KOPT-K1 (cell line): ENCODE results near the gene ZFP3.
"Not testable (repeated sequence)": the region's sequence is repeated elsewhere in the genome, so short reads cannot be mapped to it uniquely, and the experiment has no call there.

Source experiments
- H3K27ac ChIP-seq: fragments of 200-600 bp; sonication (generic); 2 replicates; pipeline ENCODE4 v1.5.1; 2016; ENCODE audit warnings: antibody characterized with exemption, mild to moderate bottlenecking, low read depth, low read length; ENCODE audit not compliant: poor library complexity, severe bottlenecking
- H3K36me3 ChIP-seq: fragments of 200-600 bp; sonication (generic); 2 replicates; pipeline ENCODE4 v1.5.1; 2017; ENCODE audit warnings: antibody characterized with exemption, mild to moderate bottlenecking, low read length, moderate library complexity; ENCODE audit not compliant: insufficient read depth
- H3K9me3 ChIP-seq: fragments of 200-600 bp; sonication (generic); 2 replicates; pipeline ENCODE4 v1.5.1; 2017; ENCODE audit warnings: antibody characterized with exemption, low read length, mild to moderate bottlenecking; ENCODE audit not compliant: insufficient read depth, poor library complexity, severe bottlenecking

Gene ZFP3

DNA sequence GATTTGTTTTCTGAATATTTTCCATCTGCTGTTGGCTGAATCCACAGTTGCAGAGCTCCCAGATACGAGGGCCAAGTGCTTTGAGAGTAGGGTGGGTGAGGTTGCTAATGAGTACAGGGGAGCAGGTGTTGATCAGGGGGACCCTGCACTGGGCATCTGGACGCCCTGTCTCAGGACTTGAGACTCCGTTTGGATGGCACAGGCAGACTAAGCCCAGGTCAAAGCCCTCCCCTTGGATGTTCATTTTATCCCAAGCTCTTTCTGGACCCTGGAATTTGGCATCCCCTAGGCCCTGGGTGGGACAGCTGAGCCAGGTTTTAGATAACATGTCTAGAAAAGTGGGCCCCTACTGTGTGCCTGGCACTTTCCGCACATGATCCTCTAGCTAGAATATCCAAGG is 49.6 kb downstream of the ZFP3 start:
- no peak overlapping the region for H3K27ac ChIP-seq
- H3K9me3 ChIP-seq, result no peaks in the 10 kb centered on the region
- H3K36me3 ChIP-seq, result no peaks in the 10 kb centered on the region

DNA sequence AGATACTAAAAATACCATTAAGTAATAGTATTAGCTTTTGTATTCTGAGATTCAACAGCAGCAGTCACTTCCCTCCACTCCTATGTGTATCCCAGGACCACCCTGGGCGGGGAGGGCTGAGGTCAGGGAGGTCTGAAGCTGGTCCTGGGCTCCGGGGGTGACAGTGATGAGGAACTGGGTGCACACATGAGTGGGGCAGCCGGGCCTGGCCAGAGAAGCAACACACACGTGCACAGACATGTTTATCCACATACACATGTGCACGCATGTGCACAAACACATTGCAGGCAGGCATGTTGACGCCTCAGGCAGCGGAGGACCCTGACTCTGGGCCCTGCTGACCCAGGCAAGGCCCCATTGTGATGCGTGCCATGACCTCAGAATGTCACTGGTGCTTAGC is 50.1 kb downstream of the ZFP3 start:
- not testable (repeated sequence) for H3K36me3 ChIP-seq, H3K9me3 ChIP-seq

DNA sequence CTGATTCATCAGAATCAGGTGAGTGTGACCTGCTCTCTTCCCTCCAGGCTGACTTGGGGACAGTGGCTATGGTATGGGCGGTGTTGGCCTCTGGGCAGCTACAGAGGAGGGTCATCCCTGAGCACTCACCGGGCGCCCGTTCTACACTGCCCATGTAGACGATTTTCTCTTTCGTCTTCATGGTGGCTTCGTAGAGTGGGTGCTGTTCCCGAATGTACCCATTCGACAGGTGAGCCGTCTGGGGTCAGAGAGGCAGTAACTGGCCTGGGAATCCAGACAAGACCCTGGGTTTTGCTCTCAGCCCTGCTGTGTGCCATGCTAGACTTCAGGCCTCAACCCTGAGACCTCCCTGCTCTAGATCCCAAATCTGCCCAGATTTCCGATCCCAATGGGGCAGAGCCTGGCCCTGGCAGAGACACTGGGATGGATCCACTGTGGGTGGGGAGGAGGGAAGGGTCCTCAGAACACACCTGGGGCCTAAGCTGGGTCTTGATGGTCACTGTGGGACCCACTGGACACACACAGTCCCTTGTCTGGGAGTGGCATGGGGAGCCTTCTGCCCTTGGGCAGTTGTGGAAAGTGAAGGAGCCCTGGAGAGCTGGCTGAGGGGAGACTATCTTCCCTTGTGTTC is 50.8 kb downstream of the ZFP3 start:
- no peaks in the 10 kb centered on the region for H3K36me3 ChIP-seq
- no peak overlapping the region for H3K27ac ChIP-seq

More for the DNA sequence above, 50.1 kb downstream of the ZFP3 start:
- H3K27ac ChIP-seq, result not testable (repeated sequence)

GRCh38 chr17:5129770-5130169 is 51.5 kb downstream of the ZFP3 start:
- H3K27ac ChIP-seq, H3K36me3 ChIP-seq, H3K9me3 ChIP-seq: not testable (repeated sequence)

More for the DNA sequence above, 50.8 kb downstream of the ZFP3 start:
- no peaks in the 10 kb centered on the region for H3K9me3 ChIP-seq

DNA sequence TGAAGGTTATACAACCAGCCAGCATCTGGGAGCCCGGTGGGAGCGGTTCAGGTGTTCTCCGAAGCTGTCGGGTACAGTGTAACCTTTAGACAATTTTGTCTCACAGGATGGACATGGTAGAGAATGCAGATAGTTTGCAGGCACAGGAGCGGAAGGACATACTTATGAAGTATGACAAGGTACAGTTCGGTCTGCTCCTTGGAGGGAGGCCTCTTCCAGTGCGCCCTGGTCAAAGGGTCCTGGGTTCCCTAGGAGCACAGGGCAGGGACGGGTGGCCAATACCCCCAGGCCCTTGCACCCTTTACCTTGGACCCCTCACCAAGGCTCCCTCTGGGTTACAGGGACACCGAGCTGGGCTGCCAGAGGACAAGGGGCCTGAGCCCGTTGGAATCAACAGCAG is 52.0 kb downstream of the ZFP3 start:
- H3K9me3 ChIP-seq, H3K27ac ChIP-seq, H3K36me3 ChIP-seq: not testable (repeated sequence)

DNA sequence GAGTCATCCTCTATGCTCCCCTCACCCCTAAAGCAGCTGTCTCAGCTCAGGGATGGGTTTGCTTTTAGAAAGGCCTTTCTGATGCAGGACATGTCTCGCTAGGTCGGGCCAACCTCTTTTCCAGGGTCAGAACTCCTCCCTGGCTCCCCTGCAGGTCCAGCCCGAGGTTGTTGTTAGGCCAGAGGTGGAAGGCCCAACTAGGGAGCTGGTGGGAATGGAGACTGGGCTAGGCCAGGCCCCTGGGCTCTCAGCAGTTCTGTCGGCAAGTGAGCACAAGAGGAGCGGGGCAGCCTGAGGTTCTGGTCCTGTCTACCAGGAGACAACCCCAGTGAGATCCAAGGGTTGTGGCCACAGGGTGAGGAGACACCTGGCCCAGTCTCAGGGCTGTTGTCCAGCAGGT is 52.4 kb downstream of the ZFP3 start:
- H3K36me3 ChIP-seq, result not testable (repeated sequence)

DNA sequence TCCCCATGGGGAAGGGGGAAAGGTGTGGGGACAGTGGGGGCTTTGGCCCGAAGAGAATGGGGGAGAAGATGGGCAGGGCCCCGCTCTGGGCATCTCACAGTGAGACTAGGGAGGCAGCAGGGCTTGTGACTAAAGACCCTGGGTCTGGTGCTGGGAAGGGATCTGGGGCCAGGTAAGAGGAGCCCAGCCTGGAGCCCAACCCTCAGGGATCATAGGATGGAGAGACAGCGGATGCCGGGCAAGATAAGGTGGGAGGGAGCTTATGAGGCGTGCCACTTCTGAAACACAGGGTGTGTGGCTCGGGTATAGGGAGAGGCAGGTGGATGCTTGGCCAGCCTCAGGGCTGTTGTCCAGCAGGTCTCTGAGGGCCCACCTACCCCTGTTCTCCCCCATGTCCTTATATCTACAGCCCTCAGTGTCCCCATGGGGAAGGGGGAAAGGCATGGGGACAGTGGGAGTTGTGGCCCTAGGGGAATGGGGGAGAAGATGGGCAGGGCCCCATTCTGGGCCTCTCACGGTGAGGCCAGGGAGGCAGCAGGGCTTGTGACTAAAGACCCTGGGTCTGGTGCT is 53.0 kb downstream of the ZFP3 start:
- H3K36me3 ChIP-seq, result no peaks in the 10 kb centered on the region
- no peaks in the 10 kb centered on the region for H3K9me3 ChIP-seq
- no peak overlapping the region for H3K27ac ChIP-seq

More for the DNA sequence above, 52.4 kb downstream of the ZFP3 start:
- H3K27ac ChIP-seq, H3K9me3 ChIP-seq: not testable (repeated sequence)

DNA sequence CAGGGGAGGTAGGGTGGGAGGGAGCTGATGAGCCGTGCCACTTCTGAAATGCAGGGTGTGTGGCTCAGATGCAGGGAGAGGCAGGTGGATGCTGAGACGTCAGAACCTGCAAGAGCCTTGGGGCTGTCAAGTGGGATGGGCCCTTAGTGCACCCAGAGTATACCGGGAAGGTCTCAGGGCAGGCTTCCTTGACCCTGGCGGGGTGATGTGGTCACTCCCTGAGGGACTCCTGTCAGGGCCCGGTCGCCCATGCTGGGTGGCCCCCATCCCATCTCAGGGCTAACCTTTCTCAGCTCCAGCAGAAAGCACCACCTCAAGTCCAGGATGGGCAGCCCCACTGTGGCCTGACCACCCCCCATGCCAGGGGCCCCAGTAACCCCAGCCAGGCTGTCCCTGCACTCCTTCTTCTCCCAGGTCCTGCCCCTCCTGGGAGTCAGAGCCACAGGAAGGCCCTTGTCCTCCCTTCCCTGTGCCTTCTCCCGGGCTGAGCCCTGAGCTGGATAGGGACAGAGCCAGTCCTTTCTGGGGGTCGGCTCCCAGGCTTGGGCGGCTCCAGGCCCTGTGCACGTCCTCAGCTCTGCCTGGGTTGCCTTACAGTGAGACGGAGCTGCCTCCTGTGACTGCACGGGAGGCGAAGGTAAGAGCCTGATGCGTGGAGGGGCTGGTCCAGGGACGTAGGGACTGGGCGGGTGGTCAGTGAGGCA is 53.7 kb downstream of the ZFP3 start:
- H3K27ac ChIP-seq, H3K9me3 ChIP-seq, H3K36me3 ChIP-seq: not testable (repeated sequence)

DNA sequence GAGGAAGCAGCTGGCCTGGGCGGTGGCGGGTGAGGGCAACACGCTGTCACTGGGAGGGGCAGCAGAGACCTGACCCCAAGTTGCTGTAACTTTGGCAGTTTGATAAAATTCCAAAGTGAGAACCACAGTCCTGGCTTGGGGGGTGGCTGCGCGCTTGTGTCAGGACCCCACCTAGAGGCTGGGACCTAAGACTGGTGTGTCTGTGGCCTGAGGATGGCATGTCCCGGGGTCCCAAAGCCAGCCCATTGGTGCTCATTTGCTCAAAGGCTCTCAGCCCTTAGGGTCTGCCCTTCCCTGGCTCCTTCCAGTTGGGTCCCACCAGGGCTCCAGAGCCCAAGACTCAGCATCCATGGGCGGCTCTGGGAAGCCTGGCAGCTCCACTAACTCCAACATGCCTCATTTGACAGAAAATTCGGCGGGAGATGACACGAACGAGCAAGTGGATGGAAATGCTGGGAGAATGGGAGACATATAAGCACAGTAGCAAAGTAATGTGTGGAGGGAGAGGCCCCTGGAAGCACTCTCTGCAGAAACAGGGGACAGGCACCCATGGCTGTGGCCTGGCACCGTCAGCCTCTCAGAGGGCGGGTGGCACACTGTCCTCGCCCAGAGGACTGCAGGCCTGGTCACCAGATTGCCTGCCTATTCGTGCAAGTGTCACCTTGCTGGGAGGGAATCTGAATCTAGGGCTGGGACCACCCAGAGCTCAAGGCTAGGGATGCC is 54.4 kb downstream of the ZFP3 start:
- H3K9me3 ChIP-seq, H3K27ac ChIP-seq, H3K36me3 ChIP-seq: not testable (repeated sequence)

DNA sequence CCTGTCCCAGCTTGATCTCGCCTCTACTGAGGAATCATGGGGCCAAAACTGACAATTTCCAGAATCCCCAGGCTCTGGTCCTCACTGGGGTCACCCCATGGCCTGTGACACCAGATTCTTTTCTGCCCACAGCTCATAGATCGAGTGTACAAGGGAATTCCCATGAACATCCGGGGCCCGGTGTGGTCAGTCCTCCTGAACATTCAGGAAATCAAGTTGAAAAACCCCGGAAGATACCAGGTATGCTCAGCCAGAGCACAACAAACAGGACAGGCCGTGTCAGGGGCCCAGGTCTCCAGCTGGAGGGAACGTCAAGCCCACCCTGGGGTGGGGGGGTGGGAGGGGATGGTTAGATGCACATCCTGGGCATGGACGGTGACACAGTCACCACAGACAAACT is 55.0 kb downstream of the ZFP3 start:
- H3K36me3 ChIP-seq, result no peaks in the 10 kb centered on the region
- H3K9me3 ChIP-seq, result no peaks in the 10 kb centered on the region
- no peak overlapping the region for H3K27ac ChIP-seq

DNA sequence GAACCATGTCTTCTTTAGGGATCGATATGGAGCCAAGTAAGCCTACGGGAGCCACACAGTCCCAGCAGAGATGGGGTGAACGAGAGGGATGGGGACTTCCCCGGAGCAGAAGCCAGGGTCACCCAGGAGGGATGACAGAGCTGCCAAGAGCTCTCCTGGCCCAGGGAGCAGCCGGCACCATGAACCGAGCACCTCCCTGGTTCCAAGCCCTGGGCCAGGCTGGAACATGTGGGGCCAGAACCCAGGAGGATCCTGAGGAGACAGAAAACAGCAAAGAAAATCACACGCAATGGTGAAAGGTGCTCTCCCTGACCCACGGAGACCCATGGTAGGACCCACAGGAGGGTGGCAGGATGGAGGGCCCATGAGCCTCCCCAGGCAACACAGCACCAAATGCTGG is 55.7 kb downstream of the ZFP3 start:
- not testable (repeated sequence) for H3K27ac ChIP-seq, H3K9me3 ChIP-seq, H3K36me3 ChIP-seq

GRCh38 chr17:5134571-5134970 is 56.3 kb downstream of the ZFP3 start:
- H3K36me3 ChIP-seq, H3K9me3 ChIP-seq, H3K27ac ChIP-seq: not testable (repeated sequence)

GRCh38 chr17:5135131-5135712 is 57.0 kb downstream of the ZFP3 start:
- not testable (repeated sequence) for H3K36me3 ChIP-seq, H3K9me3 ChIP-seq, H3K27ac ChIP-seq

- Histone ChIP-seq H3K9me3 (no peaks in the 10 kb centered on the region), H3K36me3 (no peaks in the 10 kb centered on the region), H3K27ac (no peak overlapping the region)
Observed at GRCh38 chr17:5135726-5136579, 57.7 kb downstream of the ZFP3 start.
